Endothelial cell of umbilical vein (primary cell): ENCODE results near the gene MLC1.

Experiments
- CTCF ChIP-seq, 2 donors: IDR thresholded peaks; 1 replicate in 1 of 2; 2 replicates in 1 of 2; pipeline ENCODE4 v1.5.1; 2011; ENCODE audit warnings: low read length in 2 of 2, mild to moderate bottlenecking in 2 of 2, moderate library complexity in 2 of 2, control low read depth in 1 of 2, inconsistent platforms in 1 of 2, low read depth in 1 of 2; ENCODE audit not compliant: insufficient read depth in 1 of 2; ENCODE audit errors: extremely low read depth in 1 of 2
- EZH2 ChIP-seq: IDR thresholded peaks from 2 replicates; pipeline ENCODE4 v1.6.1; 2012; ENCODE audit warnings: borderline replicate concordance, low read depth, mild to moderate bottlenecking, moderate library complexity, low read length, inconsistent platforms; ENCODE audit not compliant: severe bottlenecking
- FOS ChIP-seq: IDR thresholded peaks from 2 replicates; pipeline ENCODE4 v1.6.1; 2011; ENCODE audit warnings: mild to moderate bottlenecking, low read length, moderate library complexity, borderline replicate concordance; ENCODE audit not compliant: insufficient read depth
- JUN ChIP-seq: IDR thresholded peaks from 2 replicates; pipeline ENCODE4 v1.6.1; 2011; ENCODE audit warnings: borderline replicate concordance, low read depth; ENCODE audit not compliant: insufficient read length, insufficient read depth
- MAX ChIP-seq: IDR thresholded peaks from 2 replicates; pipeline ENCODE4 v1.6.1; 2011; ENCODE audit not compliant: insufficient read depth, insufficient read length
- POLR2A ChIP-seq: IDR thresholded peaks from 2 replicates; pipeline ENCODE4 v1.6.1; 2012; ENCODE audit warnings: low read depth, mild to moderate bottlenecking, control low read depth, low read length
- POLR2AphosphoS5 ChIP-seq: IDR thresholded peaks from 2 replicates; pipeline ENCODE4 v1.6.1; 2012; ENCODE audit warnings: low read depth, mild to moderate bottlenecking, control low read depth, low read length, moderate library complexity; ENCODE audit not compliant: insufficient read depth

DNA sequence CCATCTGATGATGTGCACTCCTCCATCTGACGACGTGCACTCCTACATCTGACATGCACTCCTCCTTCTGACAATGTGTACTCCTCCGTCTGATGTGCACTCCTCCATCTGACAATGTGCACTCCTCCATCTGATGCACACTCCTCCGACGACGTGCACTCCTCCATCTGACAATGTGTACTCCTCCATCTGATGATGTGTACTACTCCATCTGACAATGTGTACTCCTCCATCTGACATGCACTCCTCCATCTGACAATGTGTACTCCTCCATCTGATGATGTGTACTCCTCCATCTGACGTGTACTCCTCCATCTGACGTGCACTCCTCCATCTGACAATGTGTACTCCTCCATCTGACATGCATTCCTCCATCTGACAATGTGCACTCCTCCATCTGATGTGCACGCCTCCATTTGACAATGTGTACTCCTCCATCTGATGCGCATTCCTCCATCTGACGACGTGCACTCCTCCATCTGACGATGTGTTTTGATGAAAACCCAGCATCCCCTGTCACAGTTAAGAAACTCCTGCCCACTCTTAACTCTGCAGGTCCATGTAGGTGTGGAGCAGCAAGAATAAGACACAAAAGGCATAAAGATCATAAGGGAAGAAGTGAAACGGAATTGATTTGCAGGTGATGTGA lies 62.9 kb downstream of the MLC1 start:
- no peak for TF ChIP-seq MAX
- no peak for TF ChIP-seq POLR2A
- no peak for TF ChIP-seq POLR2AphosphoS5
- no peak for TF ChIP-seq CTCF (IDR thresholded peaks at IDR 0.05; ENCODE audit: extremely low read depth in 1 of 2, insufficient read depth in 1 of 2, low read depth in 1 of 2, low read length in 2 of 2)
- no peak for TF ChIP-seq EZH2
- TF ChIP-seq JUN: no peak
- TF ChIP-seq FOS: no peak
